B cell (primary cell): ENCODE data around the gene OXCT1. TPM values are rescaled to one million over a fixed set of nuclear protein-coding genes. Genes with fewer than 3 reads are reported as not detected.

Experiments
- ATAC-seq: fragments of 200-7000 bp; cut with Tn5 transposase; one replicate; pipeline ENCODE4 v1.10.0; 2021; ENCODE audit warnings: low read depth, mild to moderate bottlenecking, moderate number of reproducible peaks, moderate library complexity
- CTCF ChIA-PET: fragments of 350-600 bp; sonication (Branson Sonifier 250); formaldehyde crosslinking; loops from one replicate; lab custom pipeline; 2021; ENCODE audit warnings: antibody characterized with exemption, inconsistent platforms; lab: Charles Lee
- POLR2A ChIA-PET: fragments of 350-600 bp; sonication (Branson Sonifier 250); formaldehyde crosslinking; loops from one replicate; lab custom pipeline; 2021; ENCODE audit warnings: antibody characterized with exemption; lab: Charles Lee
- DNase-seq: peaks from one replicate; pipeline ENCODE4 v3.0.0; 2013
- H2AFZ ChIP-seq: 2 replicates; pipeline ENCODE4 v1.6.1; 2012; ENCODE audit warnings: mild to moderate bottlenecking, low read depth, low read length; ENCODE audit not compliant: insufficient read depth, poor library complexity, severe bottlenecking
- H3K27ac ChIP-seq, 2 donors: 1 replicate in 1 of 2; 2 replicates in 1 of 2; pipeline ENCODE4 v1.5.1; 2012 to 2013; ENCODE audit warnings: low read length in 2 of 2, mild to moderate bottlenecking in 2 of 2, moderate library complexity in 1 of 2
- H3K27me3 ChIP-seq, 4 experiments: fragments of 200-600 bp in 1 of 4; sonication (generic) in 1 of 4; replicated peaks in 1 of 4; 1 replicate in 2 of 4; 2 replicates in 2 of 4; pipeline versions ENCODE4 v1.6.1 to v1.7.0; 2013 to 2016; ENCODE audit warnings: low read length in 3 of 4, mild to moderate bottlenecking in 2 of 4, mixed read lengths in 1 of 4, moderate library complexity in 1 of 4; ENCODE audit not compliant: insufficient read depth in 4 of 4, control insufficient read depth in 3 of 4; ENCODE audit errors: control extremely low read depth in 1 of 4
- H3K36me3 ChIP-seq, 2 experiments: replicated peaks in 1 of 2; 1 replicate in 1 of 2; 2 replicates in 1 of 2; pipeline versions ENCODE4 v1.6.1 to v1.7.1; 2013; ENCODE audit warnings: low read length in 1 of 2; ENCODE audit not compliant: insufficient read depth in 2 of 2, control insufficient read depth in 1 of 2; ENCODE audit errors: control extremely low read depth in 1 of 2, extremely low read depth in 1 of 2
- H3K4me1 ChIP-seq, 2 donors: fragments of 200-600 bp in 1 of 2; sonication (generic) in 1 of 2; 1 replicate in 1 of 2; 2 replicates in 1 of 2; pipeline versions ENCODE4 v1.5.1 to v1.6.1; 2013 to 2017; ENCODE audit warnings: low read length in 2 of 2; ENCODE audit not compliant: control insufficient read depth in 2 of 2, insufficient read depth in 2 of 2
- H3K4me2 ChIP-seq: replicated peaks from 2 replicates; pipeline ENCODE3; 2012; ENCODE audit warnings: mild to moderate bottlenecking, low read depth, low read length; ENCODE audit not compliant: poor library complexity, severe bottlenecking
- H3K4me3 ChIP-seq, 5 experiments: fragments of 200-600 bp in 1 of 5; sonication (generic) in 1 of 5; 1 replicate in 3 of 5; 2 replicates in 2 of 5; pipeline versions ENCODE4 v1.5.1 to v1.7.0; 2011 to 2016; ENCODE audit warnings: low read length in 4 of 5, mild to moderate bottlenecking in 4 of 5, low read depth in 2 of 5, control low read depth in 1 of 5, moderate library complexity in 1 of 5; ENCODE audit not compliant: insufficient read depth in 1 of 5; ENCODE audit errors: control extremely low read depth in 1 of 5, extremely low read depth in 1 of 5
- H3K79me2 ChIP-seq: fragments of 200-600 bp; sonication (generic); one replicate; pipeline ENCODE4 v1.6.0; 2016; ENCODE audit warnings: low read length; ENCODE audit not compliant: control insufficient read depth, insufficient read depth
- H3K9ac ChIP-seq: fragments of 200-600 bp; sonication (generic); 2 replicates; pipeline ENCODE4 v1.6.1; 2017; ENCODE audit warnings: mild to moderate bottlenecking, low read length, moderate library complexity
- H3K9me3 ChIP-seq, 3 donors: one replicate each; pipeline versions ENCODE4 v1.6.1 to v1.7.1; 2013; ENCODE audit warnings: low read length in 2 of 3; ENCODE audit not compliant: control insufficient read depth in 2 of 3, insufficient read depth in 1 of 3; ENCODE audit errors: control extremely low read depth in 1 of 3
- H4K20me1 ChIP-seq: 2 replicates; pipeline ENCODE4 v1.6.0; 2012; ENCODE audit warnings: mild to moderate bottlenecking, low read length; ENCODE audit not compliant: insufficient read depth, control insufficient read depth, poor library complexity, severe bottlenecking
- H3K27ac Mint-ChIP-seq: one replicate; pipeline ENCODE4 v1.8.0; 2021; ENCODE audit warnings: mixed read lengths
- H3K27me3 Mint-ChIP-seq: one replicate; pipeline ENCODE4 v1.8.0; 2021; ENCODE audit warnings: mixed read lengths
- H3K4me1 Mint-ChIP-seq: one replicate; pipeline ENCODE4 v1.8.0; 2021; ENCODE audit warnings: mixed read lengths
- H3K4me3 Mint-ChIP-seq: one replicate; pipeline ENCODE4 v1.8.0; 2021; ENCODE audit warnings: mixed read lengths
- H3K9me3 Mint-ChIP-seq: one replicate; pipeline ENCODE4 v1.8.0; 2022; ENCODE audit warnings: mixed read lengths; ENCODE audit not compliant: insufficient read depth
- CTCF ChIP-seq: fragments of 200-600 bp; IDR thresholded peaks from one replicate; pipeline ENCODE4 v1.8.0; 2022; ENCODE audit warnings: antibody characterized with exemption, mild to moderate bottlenecking
- EZH2 ChIP-seq: IDR thresholded peaks from 2 replicates; pipeline ENCODE4 v1.6.1; 2012; ENCODE audit warnings: borderline replicate concordance, low read depth, mild to moderate bottlenecking, moderate library complexity, low read length; ENCODE audit not compliant: insufficient read depth, poor library complexity, severe bottlenecking
- WGBS: methylation state at CpG from one replicate; pipeline ENCODE4 v1.1.5; 2013; ENCODE audit warnings: missing lambda C conversion rate; ENCODE audit not compliant: insufficient coverage; 5-methylcytosine and 5-hydroxymethylcytosine counted together
- intact Hi-C: fragments of 100-400 bp; cut with micrococcal nuclease; formaldehyde crosslinking; loops from one replicate; pipeline ENCODE4 v1.10.0; 2022
- polyA plus RNA-seq: library from polyadenylated mRNA; depleted of rRNA; stranded (reverse); fragments of >200 nt; gene quantifications from 2 replicates; pipeline ENCODE4 v1.2.3, GENCODE V29; 2012
- total RNA-seq, 2 donors: library from RNA; stranded (reverse); fragments of 120-200 nt in 1 of 2; gene quantifications; 1 replicate in 1 of 2; 2 replicates in 1 of 2; pipeline versions ENCODE4 v1.2.3 to v1.2.4, GENCODE V29; 2013 to 2022

The OXCT1 gene
- total and polyA plus RNA-seq, 2 donors (not counting 1 experiment from before 2014, with no cell fraction given) = 11.0 to 35.6 TPM

GRCh38 chr5:41908374-41909079 lies 38.3 kb upstream of the OXCT1 start:
- Histone ChIP-seq H3K4me3 (no peak overlapping the region), H3K27ac (no peak overlapping the region), H3K4me2 (no peak overlapping the region), H4K20me1 (peaks cover 10% of the 10 kb centered on the region), H3K9me3 (no peaks in the 10 kb centered on the region), H3K27me3 (no peaks in the 10 kb centered on the region), H2AFZ (no peak overlapping the region), H3K36me3 (peaks cover 6 to 62% of the 10 kb centered on the region in 2 experiments), H3K9ac (no peak overlapping the region), H3K79me2 (peaks cover 53% of the 10 kb centered on the region), H3K4me1 (peaks cover 12 to 14% of the 10 kb centered on the region in 2 donors)
- intact Hi-C loops = no loop called here
- ChIA-PET POLR2A (no interaction called here), CTCF (no interaction called here)
- ATAC-seq = no peak
- H3K4me1 Mint-ChIP-seq = peaks cover 32% of the 10 kb centered on the region
- no peak for DNase-seq
- no peak overlapping the region for H3K27ac Mint-ChIP-seq
- H3K4me3 Mint-ChIP-seq = no peak overlapping the region
- no peaks in the 10 kb centered on the region for H3K9me3 Mint-ChIP-seq
- no CpG with 5 or more reads among the region's 4 CpGs for WGBS
- no peaks in the 10 kb centered on the region for H3K27me3 Mint-ChIP-seq
- TF ChIP-seq EZH2 (no peak), CTCF (no peak)

- Histone ChIP-seq H3K27ac (no peak overlapping the region), H3K36me3 (peaks cover 0 to 39% of the 10 kb centered on the region in 2 experiments), H3K79me2 (peaks cover 53% of the 10 kb centered on the region), H3K4me1 (peaks cover 15 to 17% of the 10 kb centered on the region in 2 donors), H3K9ac (no peak overlapping the region), H4K20me1 (peaks cover 10% of the 10 kb centered on the region), H3K4me3 (no peak overlapping the region), H2AFZ (no peak overlapping the region), H3K4me2 (no peak overlapping the region), H3K9me3 (no peaks in the 10 kb centered on the region), H3K27me3 (no peaks in the 10 kb centered on the region)
- H3K4me3 Mint-ChIP-seq = peak overlapping the region; percentile 30
- CTCF ChIA-PET = interaction anchor here (1.0 to 1.3 kb wide), 2 partner anchors 35 to 50 kb away, joined by 3 to 4 read pairs; no protein-coding TSS in a partner anchor
- WGBS = no CpG with 5 or more reads among the region's 2 CpGs
- DNase-seq = no peak
- H3K4me1 Mint-ChIP-seq = peaks cover 34% of the 10 kb centered on the region
- TF ChIP-seq CTCF (no peak), EZH2 (no peak)
- intact Hi-C loops = no loop called here
- H3K27me3 Mint-ChIP-seq = peaks cover 3% of the 10 kb centered on the region
- no peak for ATAC-seq
- POLR2A ChIA-PET = interaction anchor here (2.6 kb wide), 1 partner anchor 19 kb away, joined by 15 read pairs; the partner anchor contains the start of gene FBXO4
- no peaks in the 10 kb centered on the region for H3K9me3 Mint-ChIP-seq
- no peak overlapping the region for H3K27ac Mint-ChIP-seq
These were observed 35.9 kb upstream of the OXCT1 start for GRCh38 chr5:41906151-41906550.
